Vagina (tissue), 2 donors: ENCODE results near the gene SCN3A.

Source experiments
- CTCF ChIP-seq, 3 experiments: fragments of 450-650 bp in 2 of 3; fragments of 200-600 bp in 1 of 3; sonication (generic) in 1 of 3; IDR thresholded peaks; one replicate each; pipeline ENCODE4 v1.5.1; 2017 to 2019; ENCODE audit warnings: antibody characterized with exemption in 3 of 3, mild to moderate bottlenecking in 2 of 3, moderate library complexity in 2 of 3
- POLR2A ChIP-seq, 2 donors: fragments of 450-650 bp; IDR thresholded peaks; one replicate each; pipeline ENCODE4 v1.6.1; 2017; ENCODE audit warnings: antibody characterized with exemption in 2 of 2, mild to moderate bottlenecking in 2 of 2, moderate library complexity in 2 of 2
- POLR2AphosphoS5 ChIP-seq, 2 donors: sonication (generic); formaldehyde crosslinking; IDR thresholded peaks; one replicate each; pipeline ENCODE4 v1.9.0; 2017; ENCODE audit warnings: antibody characterized with exemption in 2 of 2, mild to moderate bottlenecking in 2 of 2, low read depth in 1 of 2; ENCODE audit not compliant: insufficient read depth in 1 of 2

GRCh38 chr2:165157160-165157559 lies 46.7 kb downstream of the SCN3A start:
- no peak for TF ChIP-seq CTCF (IDR thresholded peaks at IDR 0.05)
- no peak for TF ChIP-seq POLR2A (IDR thresholded peaks at IDR 0.05)
- TF ChIP-seq POLR2AphosphoS5 (IDR thresholded peaks at IDR 0.05; ENCODE audit: insufficient read depth in 1 of 2, low read depth in 1 of 2) = no peak
